HG03064 (cell line): ENCODE results near the gene FFAR1.
"Not testable (repeated sequence)": the region's sequence is repeated elsewhere in the genome, so short reads cannot be mapped to it uniquely, and the experiment has no call there.

Experiments
- ATAC-seq: cut with Tn5 transposase; IDR thresholded peaks from one replicate; pipeline ENCODE4 v1.9.1; 2021; ENCODE audit warnings: low read depth; ENCODE audit not compliant: unreplicated experiment

Gene FFAR1

GRCh38 chr19:35358834-35359233 is 11.1 kb downstream of the FFAR1 start:
- not testable (repeated sequence) for ATAC-seq

DNA sequence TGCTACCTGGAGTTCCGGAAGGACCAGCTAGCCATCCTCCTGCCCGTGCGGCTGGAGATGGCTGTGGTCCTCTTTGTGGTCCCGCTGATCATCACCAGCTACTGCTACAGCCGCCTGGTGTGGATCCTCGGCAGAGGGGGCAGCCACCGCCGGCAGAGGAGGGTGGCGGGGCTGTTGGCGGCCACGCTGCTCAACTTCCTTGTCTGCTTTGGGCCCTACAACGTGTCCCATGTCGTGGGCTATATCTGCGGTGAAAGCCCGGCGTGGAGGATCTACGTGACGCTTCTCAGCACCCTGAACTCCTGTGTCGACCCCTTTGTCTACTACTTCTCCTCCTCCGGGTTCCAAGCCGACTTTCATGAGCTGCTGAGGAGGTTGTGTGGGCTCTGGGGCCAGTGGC is 11.7 kb downstream of the FFAR1 start:
- not testable (repeated sequence) for ATAC-seq

DNA sequence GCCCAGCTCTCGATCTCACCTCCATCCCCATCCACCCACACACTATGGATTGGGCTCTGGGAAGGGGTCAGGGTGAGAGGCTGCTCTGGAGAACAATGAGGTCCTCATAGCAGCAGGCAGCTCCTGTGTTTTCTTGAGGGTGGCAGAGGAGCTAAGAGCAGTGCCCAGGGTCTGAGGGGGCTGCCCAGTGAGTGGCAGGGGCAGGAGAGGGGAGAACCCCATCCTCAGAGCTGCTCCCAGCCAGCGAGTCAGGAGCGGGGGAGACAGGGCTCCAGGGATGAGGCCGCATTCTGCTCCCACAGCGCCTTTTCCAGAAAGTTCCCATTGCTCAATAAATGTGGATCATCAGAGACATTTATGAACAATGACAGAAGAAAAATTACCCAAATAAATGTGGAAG is 12.4 kb downstream of the FFAR1 start:
- not testable (repeated sequence) for ATAC-seq

DNA sequence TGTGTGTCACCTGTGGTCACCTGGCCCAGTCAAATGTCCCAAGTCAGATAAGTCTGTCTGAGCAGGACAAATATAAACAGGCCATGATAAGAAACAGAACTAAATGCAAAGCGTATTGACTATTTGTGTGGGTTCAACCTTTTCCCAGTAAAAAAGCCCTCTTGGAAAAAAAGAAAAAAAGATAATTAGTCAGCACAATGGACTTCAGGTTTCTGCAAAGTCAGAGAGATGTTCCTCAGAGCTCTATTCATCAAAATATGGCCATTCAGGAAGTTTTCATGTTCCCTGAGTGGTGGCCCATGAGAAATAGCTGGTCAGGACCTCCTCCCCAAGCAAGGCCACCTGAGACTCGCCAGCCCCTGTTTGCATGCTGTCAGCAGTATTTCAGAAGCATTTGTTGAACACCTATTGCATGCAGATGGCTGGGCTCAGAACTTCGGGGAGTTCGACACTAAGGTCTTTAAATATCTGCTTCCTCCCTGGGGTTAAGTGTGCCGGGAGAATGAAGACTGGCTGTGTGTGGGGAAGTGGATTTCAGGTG is 13.2 kb downstream of the FFAR1 start:
- no peak for ATAC-seq

- ATAC-seq = no peak
These were observed 14.7 kb downstream of the FFAR1 start for GRCh38 chr19:35362261-35363000.

- ATAC-seq = no peak
These were observed 15.4 kb downstream of the FFAR1 start for GRCh38 chr19:35363001-35363590.

DNA sequence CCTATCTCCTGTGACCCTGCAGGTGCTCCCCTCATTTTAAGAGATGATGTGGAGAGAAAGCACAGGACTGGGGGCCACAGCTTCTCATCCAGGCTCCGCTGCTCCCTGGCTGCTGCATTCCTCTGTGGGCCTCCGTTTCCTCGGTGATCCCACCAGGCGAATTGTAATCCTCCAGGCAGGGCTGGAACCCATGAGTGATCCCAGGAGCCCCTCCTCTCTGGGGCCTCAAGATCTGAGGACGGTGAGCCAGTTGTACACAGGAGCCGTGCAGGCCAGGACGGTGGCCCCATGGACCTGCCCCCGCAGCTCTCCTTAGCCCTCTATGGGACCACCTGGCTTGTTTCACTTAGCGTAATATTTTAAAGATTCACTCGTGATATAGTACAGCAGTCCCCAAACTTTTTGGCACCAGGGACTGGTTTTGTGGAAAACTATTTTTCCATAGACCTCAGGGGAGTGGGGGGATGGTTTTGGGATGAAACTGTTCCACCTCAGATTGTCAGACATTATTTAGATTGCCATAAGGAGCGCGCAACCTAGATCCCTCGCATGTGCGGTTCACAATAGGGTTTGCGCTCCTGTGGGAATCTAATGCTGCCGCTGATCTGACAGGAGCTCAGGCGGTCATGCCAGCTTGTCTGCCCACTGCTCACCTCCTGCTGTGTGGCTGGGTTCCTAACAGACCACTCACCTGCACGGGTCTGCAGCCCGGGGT is 16.2 kb downstream of the FFAR1 start:
- no peak for ATAC-seq

- no peak for ATAC-seq
These were observed 17.6 kb downstream of the FFAR1 start for GRCh38 chr19:35365303-35365702.

GRCh38 chr19:35368378-35368777 is 20.7 kb downstream of the FFAR1 start:
- no peak for ATAC-seq

GRCh38 chr19:35369522-35369921 is 21.8 kb downstream of the FFAR1 start:
- ATAC-seq = no peak

- no peak for ATAC-seq
These were observed 23.0 kb downstream of the FFAR1 start, which contains the start of gene GPR42 for GRCh38 chr19:35370722-35371121. GPR42 (plus strand) TSS chr19:35371068; CDS start chr19:35371360, 292 bp downstream.

DNA sequence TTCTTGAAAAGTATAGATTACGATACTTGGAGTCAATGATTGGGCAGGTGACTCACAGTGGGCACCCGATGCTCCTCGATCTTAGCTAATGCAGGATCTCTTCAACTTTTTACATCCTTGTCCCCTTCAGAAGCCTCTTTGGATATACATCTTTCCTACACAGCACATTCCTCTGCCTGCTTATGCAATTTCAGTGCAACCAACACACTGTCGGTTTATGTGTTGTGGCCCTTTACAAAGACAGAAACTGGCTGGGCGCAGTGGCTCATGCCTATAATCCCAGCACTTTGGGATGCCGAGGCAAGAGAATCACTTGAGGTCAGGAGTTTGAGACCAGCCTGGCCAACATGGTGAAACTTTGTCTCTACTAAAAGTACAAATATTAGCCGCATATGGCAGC is 25.8 kb downstream of the FFAR1 start:
- no peak for ATAC-seq

GRCh38 chr19:35374031-35374430 is 26.3 kb downstream of the FFAR1 start:
- ATAC-seq = not testable (repeated sequence)

DNA sequence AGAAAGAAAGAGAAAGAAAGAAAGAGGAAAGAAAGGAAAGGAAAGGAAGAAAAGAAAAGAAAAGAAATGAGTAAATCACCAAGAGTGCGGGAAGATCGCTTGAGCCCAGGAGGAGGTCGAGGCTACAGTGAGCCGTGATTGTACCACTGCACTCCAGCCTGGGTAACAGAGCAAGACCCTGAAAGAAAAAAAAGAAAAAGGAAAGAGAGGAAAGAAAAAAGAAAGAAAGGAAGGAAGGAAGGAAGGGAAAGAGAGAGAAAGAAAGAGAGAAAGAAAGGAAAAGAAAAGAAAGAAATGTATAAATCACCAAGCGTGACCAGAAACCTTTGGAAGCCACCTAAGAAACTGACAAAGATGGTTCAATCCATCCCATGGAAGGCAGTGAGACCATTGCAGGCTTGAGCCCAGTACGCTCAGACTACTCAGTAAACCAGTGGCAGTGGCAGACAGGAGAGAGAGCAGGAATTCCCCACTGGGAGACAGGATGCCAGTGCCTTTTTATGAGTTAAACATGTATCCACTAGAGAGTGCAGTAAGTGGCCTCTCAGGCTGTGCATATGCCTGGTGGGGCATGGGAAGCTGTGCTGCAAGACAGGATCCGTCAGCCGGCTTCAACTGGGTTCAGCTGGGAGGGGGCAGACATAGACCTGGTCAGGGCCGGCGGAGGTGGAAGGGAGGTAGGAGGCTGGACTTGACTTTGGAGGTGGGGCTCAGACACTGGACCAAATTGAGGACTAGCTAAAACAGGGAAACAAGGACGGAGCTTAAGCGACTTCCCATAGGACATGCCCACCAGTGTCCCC is 28.0 kb downstream of the FFAR1 start:
- ATAC-seq = no peak

- no peak for ATAC-seq
These were observed 30.0 kb downstream of the FFAR1 start for GRCh38 chr19:35377656-35378055.

DNA sequence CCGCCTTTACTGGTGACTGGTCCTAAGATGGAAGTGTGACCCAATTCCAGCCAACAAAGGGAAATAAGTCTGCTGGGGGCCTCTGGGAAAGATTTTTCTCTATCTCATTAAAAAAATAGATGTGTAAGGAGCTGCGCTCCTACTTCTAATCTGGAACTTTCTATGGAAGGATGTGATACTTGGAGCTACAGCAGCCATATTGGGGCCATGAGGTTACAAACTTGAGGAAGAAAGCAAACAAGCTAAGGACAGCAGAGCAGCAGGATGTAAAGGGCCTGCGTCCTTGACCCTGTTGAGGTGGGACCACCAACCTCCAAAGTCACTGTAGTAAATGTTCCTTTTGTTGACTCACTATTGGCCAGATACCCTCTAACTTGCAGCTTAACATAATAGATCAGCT is 30.7 kb downstream of the FFAR1 start:
- ATAC-seq = no peak

- ATAC-seq = not testable (repeated sequence)
These were observed 31.8 kb downstream of the FFAR1 start for GRCh38 chr19:35379545-35379944.

- ATAC-seq = no peak
These were observed 32.3 kb downstream of the FFAR1 start for GRCh38 chr19:35379992-35380391.

GRCh38 chr19:35380450-35381124 is 32.9 kb downstream of the FFAR1 start:
- no peak for ATAC-seq

DNA sequence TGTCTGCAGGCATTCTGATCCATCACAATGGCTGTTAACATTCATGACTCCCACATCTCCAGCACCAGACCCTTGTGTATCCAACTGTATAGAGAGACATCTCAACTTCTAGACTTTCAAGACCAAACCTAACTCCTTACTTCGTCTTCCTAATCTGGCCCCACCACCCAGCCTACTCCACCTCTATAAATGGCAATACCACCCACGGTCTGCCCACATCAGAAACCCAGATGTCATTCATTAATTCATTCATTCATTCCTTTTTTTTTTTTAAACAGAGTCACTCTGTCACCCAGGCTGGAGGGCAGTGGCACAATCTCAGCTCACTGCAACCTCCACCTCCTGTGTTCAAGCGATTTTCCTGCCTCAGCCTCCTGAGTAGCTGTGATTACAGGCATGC is 33.6 kb downstream of the FFAR1 start:
- no peak for ATAC-seq
